Esophagus muscularis mucosa (tissue), 4 donors: Measurements from ENCODE around the gene RIT1. TPM values are rescaled to one million over a fixed set of nuclear protein-coding genes. Genes with fewer than 3 reads are reported as not detected.
A peak's percentile ranks its signal among the peaks of the same experiment; 100 is the strongest.

Experiments
- DNase-seq: peaks from one replicate; pipeline ENCODE4 v3.0.0-alpha.2; 2017; ENCODE audit errors: extremely low spot score
- H3K27ac ChIP-seq, 4 donors: fragments of 200-600 bp; sonication (generic); replicated peaks in 1 of 4; 1 replicate in 3 of 4; 2 replicates in 1 of 4; pipeline ENCODE4 v1.5.1; 2016 to 2019; ENCODE audit warnings: mild to moderate bottlenecking in 1 of 4
- H3K27me3 ChIP-seq, 4 donors: fragments of 200-600 bp; sonication (generic); one replicate each; pipeline versions ENCODE4 v1.5.1 to v1.6.0; 2016 to 2019
- H3K36me3 ChIP-seq, 4 donors: fragments of 200-600 bp; sonication (generic); one replicate each; pipeline ENCODE4 v1.5.1; 2016 to 2019
- H3K4me1 ChIP-seq, 4 donors: fragments of 200-600 bp; sonication (generic); one replicate each; pipeline ENCODE4 v1.5.1; 2016 to 2019
- H3K4me3 ChIP-seq, 4 donors: fragments of 200-600 bp; sonication (generic); 1 replicate in 2 of 4; 2 replicates in 2 of 4; pipeline ENCODE4 v1.5.1; 2016 to 2019; ENCODE audit warnings: mild to moderate bottlenecking in 4 of 4, moderate library complexity in 1 of 4
- H3K9me3 ChIP-seq, 4 donors: fragments of 200-600 bp; sonication (generic); 1 replicate in 3 of 4; 2 replicates in 1 of 4; pipeline ENCODE4 v1.5.1; 2016 to 2019
- CTCF ChIP-seq, 3 experiments: fragments of 200-600 bp in 2 of 3; fragments of 450-650 bp in 1 of 3; sonication (generic) in 2 of 3; IDR thresholded peaks; one replicate each; pipeline ENCODE4 v1.5.1; 2017 to 2019; ENCODE audit warnings: antibody characterized with exemption in 3 of 3, mild to moderate bottlenecking in 2 of 3, moderate library complexity in 1 of 3
- EP300 ChIP-seq: sonication (generic); formaldehyde crosslinking; IDR thresholded peaks from one replicate; pipeline ENCODE4 v1.6.1; 2017; ENCODE audit warnings: antibody characterized with exemption
- POLR2A ChIP-seq: fragments of 450-650 bp; IDR thresholded peaks from one replicate; pipeline ENCODE4 v1.6.1; 2017; ENCODE audit warnings: antibody characterized with exemption, moderate library complexity, mild to moderate bottlenecking, low read depth
- POLR2AphosphoS5 ChIP-seq, 2 donors: sonication (generic); formaldehyde crosslinking; IDR thresholded peaks; one replicate each; pipeline ENCODE4 v1.6.1; 2017; ENCODE audit warnings: antibody characterized with exemption in 2 of 2
- WGBS: methylation state at CpG from one replicate; pipeline ENCODE4 v1.1.5; 2018; 5-methylcytosine and 5-hydroxymethylcytosine counted together
- intact Hi-C: fragments of 100-400 bp; cut with DNase I; formaldehyde crosslinking; loops from one replicate; pipeline ENCODE4 v1.15.1; 2023
- total RNA-seq, 4 donors: library from RNA; depleted of rRNA; stranded (reverse); fragments of >200 nt; gene quantifications; one replicate each; pipeline versions ENCODE4 v1.1.0 to v1.2.1, GENCODE V29; 2016

The RIT1 gene
- total RNA-seq, 4 donors from 2014 or later = 23.0 to 36.8 (median 32.3) TPM

- H3K27me3 ChIP-seq = no peaks in the 10 kb centered on the region
- peaks cover 0 to 22% (median 9%) of the 10 kb centered on the region in 4 donors for H3K36me3 ChIP-seq
- H3K27ac ChIP-seq = peak overlapping the region in 3 of 4 donors; percentile 3 to 48 (median 31)
- WGBS = 95% methylated on average over 5 of the region's 5 CpGs
- H3K4me1 ChIP-seq = peaks cover 0 to 18% (median 10%) of the 10 kb centered on the region in 4 donors
- H3K4me3 ChIP-seq = no peak overlapping the region
- no peak for DNase-seq
- H3K9me3 ChIP-seq = no peaks in the 10 kb centered on the region
- intact Hi-C loops = no loop called here
- TF ChIP-seq POLR2AphosphoS5 (IDR thresholded peaks at IDR 0.05) (no peak), CTCF (IDR thresholded peaks at IDR 0.05) (no peak), EP300 (no peak), POLR2A (no peak)
Observed at GRCh38 chr1:155872527-155872926, 38.6 kb downstream of the RIT1 start.

- intact Hi-C loops = no loop called here
- no peak for DNase-seq
- TF ChIP-seq EP300 = no peak
Observed at GRCh38 chr1:155871390-155871789, 39.8 kb downstream of the RIT1 start.

GRCh38 chr1:155867766-155868165 is 43.4 kb downstream of the RIT1 start:
- intact Hi-C loops = loop anchor here (10.0 kb wide), 1 partner anchor 47 kb away; the partner anchor contains the start of gene RIT1
- H3K27me3 ChIP-seq = no peaks in the 10 kb centered on the region
- H3K36me3 ChIP-seq = peaks cover 0 to 16% (median 7%) of the 10 kb centered on the region in 4 donors
- no peak for TF ChIP-seq POLR2AphosphoS5 (IDR thresholded peaks at IDR 0.05)
- H3K9me3 ChIP-seq = no peaks in the 10 kb centered on the region
- H3K27ac ChIP-seq = no peak overlapping the region
- no peak for DNase-seq
- no peak overlapping the region for H3K4me3 ChIP-seq
- WGBS = 88% methylated on average over 8 of the region's 8 CpGs
- H3K4me1 ChIP-seq = peaks cover 0 to 13% (median 9%) of the 10 kb centered on the region in 4 donors

More at GRCh38 chr1:155871390-155871789, 39.8 kb downstream of the RIT1 start:
- WGBS = no CpG with 5 or more reads among the region's 1 CpG
- H3K36me3 ChIP-seq = peaks cover 0 to 22% (median 9%) of the 10 kb centered on the region in 4 donors
- no peaks in the 10 kb centered on the region for H3K27me3 ChIP-seq
- H3K4me3 ChIP-seq = no peak overlapping the region
- H3K27ac ChIP-seq = peak overlapping the region; percentile 8 to 48 (median 26)
- no peaks in the 10 kb centered on the region for H3K9me3 ChIP-seq
- H3K4me1 ChIP-seq = peaks cover 0 to 18% (median 10%) of the 10 kb centered on the region in 4 donors

DNA sequence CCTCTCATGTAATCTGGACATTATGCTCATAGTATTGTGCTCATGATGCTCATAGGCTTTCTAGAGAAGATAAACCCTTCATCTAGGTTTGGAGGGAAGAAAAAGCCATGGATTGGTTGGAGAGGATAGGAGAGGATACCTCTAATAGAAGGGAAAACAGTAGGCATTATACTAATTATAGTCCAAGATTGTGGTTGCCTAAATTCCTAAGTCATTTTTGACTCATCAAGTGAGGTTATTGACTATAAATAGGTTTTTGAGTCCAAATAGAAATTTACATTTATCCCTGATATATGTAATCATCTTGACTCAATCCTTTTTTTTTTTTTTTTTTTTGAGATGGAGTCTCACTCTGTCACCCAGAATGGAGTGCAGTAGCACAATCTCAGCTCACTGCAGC is 46.8 kb downstream of the RIT1 start:
- DNase-seq = no peak
- intact Hi-C loops = loop anchor here (10.0 kb wide), 1 partner anchor 50 kb away; the partner anchor contains the start of gene RIT1
- Histone ChIP-seq H3K27me3 (no peaks in the 10 kb centered on the region), H3K4me1 (peaks cover 14 to 18% (median 16%) of the 10 kb centered on the region in 4 donors), H3K9me3 (no peaks in the 10 kb centered on the region), H3K27ac (no peak overlapping the region), H3K36me3 (peaks cover 0 to 11% (median 6%) of the 10 kb centered on the region in 4 donors), H3K4me3 (no peak overlapping the region)
- TF ChIP-seq CTCF (IDR thresholded peaks at IDR 0.05) (no peak), POLR2A (no peak), EP300 (no peak), POLR2AphosphoS5 (IDR thresholded peaks at IDR 0.05) (no peak)

DNA sequence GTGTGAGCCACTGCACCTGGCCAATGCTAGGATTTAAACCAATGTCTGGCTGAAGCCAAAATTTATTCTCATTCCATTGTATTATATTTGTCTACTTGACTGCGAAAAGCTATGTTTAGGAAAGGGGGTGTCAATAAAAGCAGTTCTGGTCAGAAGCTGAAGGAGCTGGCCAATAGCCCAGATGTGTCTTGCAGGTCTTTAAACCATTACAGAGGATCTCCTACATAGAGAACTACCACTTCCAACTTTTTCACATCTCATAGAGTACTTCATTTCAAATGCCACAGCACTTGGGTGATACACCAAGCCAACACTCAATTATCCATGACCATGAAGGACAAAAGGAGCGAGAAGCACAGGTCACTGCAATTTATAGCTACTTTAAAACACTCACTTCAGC is 49.3 kb downstream of the RIT1 start:
- no peak overlapping the region for H3K4me3 ChIP-seq
- H3K27me3 ChIP-seq = no peaks in the 10 kb centered on the region
- WGBS = 100% methylated on average over 2 of the region's 2 CpGs
- peak overlapping the region in 1 of 4 donors; percentile 92 for H3K27ac ChIP-seq
- TF ChIP-seq POLR2A = no peak
- TF ChIP-seq CTCF (IDR thresholded peaks at IDR 0.05) = no peak
- TF ChIP-seq EP300 = no peak
- TF ChIP-seq POLR2AphosphoS5 (IDR thresholded peaks at IDR 0.05) = no peak
- intact Hi-C loops = loop anchor here (10.0 kb wide), 1 partner anchor 53 kb away; the partner anchor contains the start of gene RIT1
- DNase-seq = no peak
- H3K36me3 ChIP-seq = no peaks in the 10 kb centered on the region
- H3K4me1 ChIP-seq = peaks cover 15 to 35% (median 31%) of the 10 kb centered on the region in 4 donors
- no peaks in the 10 kb centered on the region for H3K9me3 ChIP-seq
